SK-N-MC (cell line): ENCODE data around the gene CSRP1.
A peak's percentile ranks its signal among the peaks of the same experiment; 100 is the strongest.

Experiments used
- DNase-seq: peaks from one replicate; pipeline ENCODE4 v3.0.0-alpha.2; 2011; ENCODE audit warnings: low read depth, low spot score
- H3K27ac ChIP-seq: fragments of 200-600 bp; sonication (generic); 2 replicates; pipeline ENCODE4 v1.5.1; 2016; ENCODE audit warnings: mixed run types
- H3K36me3 ChIP-seq: fragments of 200-600 bp; sonication (generic); 2 replicates; pipeline ENCODE4 v1.6.1; 2017; ENCODE audit warnings: antibody characterized with exemption, low read length, mixed read lengths; ENCODE audit not compliant: insufficient read depth
- H3K4me3 ChIP-seq: fragments of 200-600 bp; sonication (generic); 2 replicates; pipeline ENCODE4 v1.5.1; 2016
- H3K9ac ChIP-seq: fragments of 200-600 bp; sonication (generic); 2 replicates; pipeline ENCODE4 v1.8.0; 2017; ENCODE audit warnings: mixed run types, mixed read lengths; ENCODE audit not compliant: insufficient read length
- H3K9me3 ChIP-seq: fragments of 200-600 bp; sonication (generic); 2 replicates; pipeline ENCODE4 v1.6.1; 2017; ENCODE audit warnings: low read depth, mild to moderate bottlenecking, antibody characterized with exemption, low read length, moderate library complexity, mixed read lengths
- EZH2 ChIP-seq: fragments of 200-600 bp; sonication (generic); IDR thresholded peaks from one replicate; pipeline ENCODE4 v1.6.1; 2017; ENCODE audit warnings: antibody characterized with exemption
- FOXP2 ChIP-seq: optimal IDR thresholded peaks from 2 replicates; pipeline ENCODE3; 2011; ENCODE audit warnings: mild to moderate bottlenecking, moderate library complexity; ENCODE audit not compliant: insufficient read depth; ENCODE audit errors: extremely low read length, control extremely low read depth
- POLR2AphosphoS5 ChIP-seq: IDR thresholded peaks from 2 replicates; pipeline ENCODE4 v1.6.1; 2012; ENCODE audit warnings: mild to moderate bottlenecking, low read depth, low read length, borderline replicate concordance

Gene CSRP1

GRCh38 chr1:201517631-201518030 lies 10.7 kb upstream of the CSRP1 start:
- Histone ChIP-seq H3K27ac (peak overlapping the region; percentile 97), H3K9me3 (no peaks in the 10 kb centered on the region), H3K36me3 (no peaks in the 10 kb centered on the region), H3K9ac (peak overlapping the region; percentile 59), H3K4me3 (peak overlapping the region; percentile 26)
- TF ChIP-seq EZH2 (no peak), FOXP2 (no peak), POLR2AphosphoS5 (no peak)
- no peak for DNase-seq

GRCh38 chr1:201516511-201517127 lies 9.7 kb upstream of the CSRP1 start:
- peak overlapping the region; percentile 98 for H3K27ac ChIP-seq

GRCh38 chr1:201515895-201516294 lies 9.0 kb upstream of the CSRP1 start:
- no peaks in the 10 kb centered on the region for H3K36me3 ChIP-seq
- peak overlapping the region; percentile 54 for H3K9ac ChIP-seq
- H3K4me3 ChIP-seq = peak overlapping the region; percentile 50
- DNase-seq = no peak
- no peaks in the 10 kb centered on the region for H3K9me3 ChIP-seq
- TF ChIP-seq FOXP2 (no peak), EZH2 (no peak), POLR2AphosphoS5 (no peak)
- H3K27ac ChIP-seq = peak overlapping the region; percentile 98

More at GRCh38 chr1:201516511-201517127, 9.7 kb upstream of the CSRP1 start:
- DNase-seq = peak; percentile 97
- Histone ChIP-seq H3K36me3 (no peaks in the 10 kb centered on the region), H3K4me3 (peak overlapping the region; percentile 50), H3K9me3 (no peaks in the 10 kb centered on the region), H3K9ac (peak overlapping the region; percentile 54)
- TF ChIP-seq EZH2 = no peak
- no peak for TF ChIP-seq FOXP2
- peak; percentile 67; the same call in 1 of the 2 replicates for TF ChIP-seq POLR2AphosphoS5

- Histone ChIP-seq H3K9ac (peak overlapping the region; percentile 15), H3K36me3 (no peaks in the 10 kb centered on the region), H3K4me3 (no peak overlapping the region), H3K27ac (peak overlapping the region; percentile 98), H3K9me3 (no peaks in the 10 kb centered on the region)
- TF ChIP-seq EZH2 (no peak), FOXP2 (no peak), POLR2AphosphoS5 (no peak)
- no peak for DNase-seq
Observed at GRCh38 chr1:201515062-201515750, 8.3 kb upstream of the CSRP1 start.

- TF ChIP-seq EZH2 = no peak
- no peak for TF ChIP-seq POLR2AphosphoS5
- no peak for TF ChIP-seq FOXP2
- no peak overlapping the region for H3K4me3 ChIP-seq
- no peaks in the 10 kb centered on the region for H3K36me3 ChIP-seq
- H3K27ac ChIP-seq = peak overlapping the region; percentile 98
- no peak overlapping the region for H3K9ac ChIP-seq
- H3K9me3 ChIP-seq = no peaks in the 10 kb centered on the region
- DNase-seq = no peak
Observed at GRCh38 chr1:201514466-201514865, 7.5 kb upstream of the CSRP1 start.

- TF ChIP-seq POLR2AphosphoS5 (no peak), EZH2 (no peak)
- peak overlapping the region; percentile 98 for H3K27ac ChIP-seq
- H3K36me3 ChIP-seq = no peaks in the 10 kb centered on the region
- no peak for DNase-seq
- no peaks in the 10 kb centered on the region for H3K9me3 ChIP-seq
- no peak overlapping the region for H3K9ac ChIP-seq
- H3K4me3 ChIP-seq = no peak overlapping the region
Observed at GRCh38 chr1:201513498-201514243, 6.7 kb upstream of the CSRP1 start.

GRCh38 chr1:201511941-201512539 lies 5.1 kb upstream of the CSRP1 start:
- no peak for DNase-seq
- peak overlapping the region; percentile 22 for H3K9ac ChIP-seq
- no peaks in the 10 kb centered on the region for H3K36me3 ChIP-seq
- TF ChIP-seq EZH2 (no peak), FOXP2 (no peak), POLR2AphosphoS5 (no peak)
- H3K9me3 ChIP-seq = no peaks in the 10 kb centered on the region
- H3K27ac ChIP-seq = peak overlapping the region; percentile 77
- H3K4me3 ChIP-seq = peak overlapping the region; percentile 27

- Histone ChIP-seq H3K27ac (peak overlapping the region; percentile 77), H3K9ac (peak overlapping the region; percentile 22), H3K4me3 (peak overlapping the region; percentile 27)
Observed at GRCh38 chr1:201511396-201511940, 4.5 kb upstream of the CSRP1 start.

More at GRCh38 chr1:201511396-201511940, 4.5 kb upstream of the CSRP1 start:
- no peak for DNase-seq
- H3K9me3 ChIP-seq = no peaks in the 10 kb centered on the region
- TF ChIP-seq EZH2 (no peak), FOXP2 (no peak), POLR2AphosphoS5 (no peak)
- H3K36me3 ChIP-seq = no peaks in the 10 kb centered on the region
